Astrocyte (in vitro differentiated cells and primary cell): Measurements from ENCODE around the gene TTLL1. TPM values are rescaled to one million over a fixed set of nuclear protein-coding genes. Genes with fewer than 3 reads are reported as not detected.

Source experiments
- DNase-seq: peaks from one replicate; pipeline ENCODE4 v3.0.0-alpha.2; 2010; ENCODE audit warnings: low read depth
- FAIRE-seq: peaks from 2 replicates; lab custom pipeline; 2011; peaks lifted over from hg19 to GRCh38; lab: Jason Lieb, UNC
- H2AFZ ChIP-seq: 2 replicates; pipeline ENCODE4 v1.6.0; 2012; ENCODE audit warnings: low read depth, low read length, inconsistent platforms
- H3K27ac ChIP-seq: 2 replicates; pipeline ENCODE4 v1.5.1; 2011; ENCODE audit warnings: low read depth, low read length, inconsistent platforms
- H3K27me3 ChIP-seq: 2 replicates; pipeline ENCODE4 v1.6.0; 2011; ENCODE audit warnings: low read length, inconsistent platforms; ENCODE audit not compliant: insufficient read depth
- H3K36me3 ChIP-seq: 2 replicates; pipeline ENCODE4 v1.5.1; 2011; ENCODE audit warnings: low read length, inconsistent platforms; ENCODE audit not compliant: insufficient read depth
- H3K4me1 ChIP-seq: 2 replicates; pipeline ENCODE4 v1.5.1; 2011; ENCODE audit warnings: low read length, inconsistent platforms; ENCODE audit not compliant: insufficient read depth
- H3K4me2 ChIP-seq: 2 replicates; pipeline ENCODE4 v1.6.0; 2012; ENCODE audit warnings: low read length, inconsistent platforms
- H3K4me3 ChIP-seq: 2 replicates; pipeline ENCODE4 v1.5.1; 2011; ENCODE audit warnings: low read depth, mild to moderate bottlenecking, low read length, inconsistent platforms; ENCODE audit not compliant: insufficient read depth
- H3K79me2 ChIP-seq: 2 replicates; pipeline ENCODE4 v1.6.0; 2012; ENCODE audit warnings: mild to moderate bottlenecking, low read length, inconsistent platforms; ENCODE audit not compliant: insufficient read depth
- H3K9ac ChIP-seq: 2 replicates; pipeline ENCODE4 v1.6.0; 2012; ENCODE audit warnings: mild to moderate bottlenecking, low read length, inconsistent platforms
- H3K9me3 ChIP-seq: 2 replicates; pipeline ENCODE4 v1.5.1; 2012; ENCODE audit warnings: low read depth, mild to moderate bottlenecking, low read length, inconsistent platforms; ENCODE audit not compliant: insufficient read depth
- H4K20me1 ChIP-seq: 2 replicates; pipeline ENCODE4 v1.6.0; 2012; ENCODE audit warnings: low read length, inconsistent platforms; ENCODE audit not compliant: insufficient read depth
- H3K27ac Mint-ChIP-seq: one replicate; pipeline ENCODE4 v1.8.0; 2021; ENCODE audit warnings: mild to moderate bottlenecking, mixed read lengths; ENCODE audit not compliant: unreplicated experiment
- H3K27me3 Mint-ChIP-seq: one replicate; pipeline ENCODE4 v1.8.0; 2021; ENCODE audit warnings: low read depth, mixed read lengths; ENCODE audit not compliant: unreplicated experiment
- H3K36me3 Mint-ChIP-seq: one replicate; pipeline ENCODE4 v1.8.0; 2021; ENCODE audit warnings: low read depth, mixed read lengths; ENCODE audit not compliant: unreplicated experiment
- H3K4me1 Mint-ChIP-seq: one replicate; pipeline ENCODE4 v1.8.0; 2021; ENCODE audit warnings: low read depth, mixed read lengths; ENCODE audit not compliant: unreplicated experiment
- H3K4me3 Mint-ChIP-seq: one replicate; pipeline ENCODE4 v1.8.0; 2021; ENCODE audit warnings: mild to moderate bottlenecking, moderate library complexity, mixed read lengths; ENCODE audit not compliant: unreplicated experiment
- H3K9me3 Mint-ChIP-seq: one replicate; pipeline ENCODE4 v1.8.0; 2021; ENCODE audit warnings: mild to moderate bottlenecking, mixed read lengths; ENCODE audit not compliant: unreplicated experiment
- EZH2 ChIP-seq: IDR thresholded peaks from 2 replicates; pipeline ENCODE4 v1.6.1; 2012; ENCODE audit warnings: mild to moderate bottlenecking, low read length, inconsistent platforms; ENCODE audit not compliant: insufficient read depth
- total RNA-seq: library from RNA; stranded (reverse); gene quantifications from 2 replicates; pipeline ENCODE4 v1.2.1, GENCODE V29; 2021
- TF ChIP-seq, protein P1 (sequence below): IDR thresholded peaks from 2 replicates; pipeline ENCODE4 v1.5.1; 2011; ENCODE audit warnings: low read depth, mild to moderate bottlenecking, inconsistent platforms, low read length, moderate library complexity; ENCODE audit not compliant: insufficient read depth

The TTLL1 gene
- total RNA-seq, 1 donor from 2014 or later: 10.7 TPM

DNA sequence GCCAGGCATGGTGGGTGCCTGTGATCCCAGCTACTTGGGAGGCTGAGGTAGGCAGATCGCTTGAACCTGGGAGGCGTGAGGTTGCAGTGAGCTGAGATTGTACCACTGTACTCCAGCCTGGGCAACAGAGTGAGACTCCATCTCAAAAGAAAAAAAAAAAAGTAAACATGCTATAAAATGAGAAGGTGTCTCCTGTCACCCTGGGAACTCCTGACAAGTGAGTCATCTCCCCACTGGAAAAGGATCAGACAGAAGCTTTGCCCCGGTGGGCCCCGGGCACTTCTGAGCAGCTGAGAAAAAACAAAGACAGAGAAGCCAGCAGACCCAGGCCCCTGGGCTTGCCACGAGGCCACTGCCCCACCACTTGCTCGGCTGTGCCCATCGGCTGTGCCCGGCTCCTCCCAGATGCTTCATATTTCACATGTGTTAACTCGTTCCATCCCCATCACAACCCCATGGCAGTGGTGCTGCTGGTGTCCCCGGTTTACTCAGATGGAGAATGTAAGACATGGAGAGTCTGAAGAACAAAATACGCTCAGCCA, 22.3 kb downstream of the TTLL1 start:
- no peaks in the 10 kb centered on the region for H3K9me3 ChIP-seq
- Mint-ChIP-seq H3K4me1 (peaks cover 9% of the 10 kb centered on the region), H3K36me3 (peaks cover 21% of the 10 kb centered on the region), H3K27ac (no peak overlapping the region), H3K27me3 (no peaks in the 10 kb centered on the region), H3K4me3 (no peak overlapping the region), H3K9me3 (no peaks in the 10 kb centered on the region)
- H2AFZ ChIP-seq: no peak overlapping the region
- TF ChIP-seq, protein P1, sequence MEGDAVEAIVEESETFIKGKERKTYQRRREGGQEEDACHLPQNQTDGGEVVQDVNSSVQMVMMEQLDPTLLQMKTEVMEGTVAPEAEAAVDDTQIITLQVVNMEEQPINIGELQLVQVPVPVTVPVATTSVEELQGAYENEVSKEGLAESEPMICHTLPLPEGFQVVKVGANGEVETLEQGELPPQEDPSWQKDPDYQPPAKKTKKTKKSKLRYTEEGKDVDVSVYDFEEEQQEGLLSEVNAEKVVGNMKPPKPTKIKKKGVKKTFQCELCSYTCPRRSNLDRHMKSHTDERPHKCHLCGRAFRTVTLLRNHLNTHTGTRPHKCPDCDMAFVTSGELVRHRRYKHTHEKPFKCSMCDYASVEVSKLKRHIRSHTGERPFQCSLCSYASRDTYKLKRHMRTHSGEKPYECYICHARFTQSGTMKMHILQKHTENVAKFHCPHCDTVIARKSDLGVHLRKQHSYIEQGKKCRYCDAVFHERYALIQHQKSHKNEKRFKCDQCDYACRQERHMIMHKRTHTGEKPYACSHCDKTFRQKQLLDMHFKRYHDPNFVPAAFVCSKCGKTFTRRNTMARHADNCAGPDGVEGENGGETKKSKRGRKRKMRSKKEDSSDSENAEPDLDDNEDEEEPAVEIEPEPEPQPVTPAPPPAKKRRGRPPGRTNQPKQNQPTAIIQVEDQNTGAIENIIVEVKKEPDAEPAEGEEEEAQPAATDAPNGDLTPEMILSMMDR: no peak
- TF ChIP-seq EZH2: no peak
- H4K20me1 ChIP-seq: no peaks in the 10 kb centered on the region
- H3K9ac ChIP-seq: peak overlapping the region; percentile 78
- H3K4me1 ChIP-seq: peaks cover 12% of the 10 kb centered on the region
- no peaks in the 10 kb centered on the region for H3K27me3 ChIP-seq
- H3K79me2 ChIP-seq: no peaks in the 10 kb centered on the region
- H3K4me2 ChIP-seq: peak overlapping the region; percentile 57
- no peak overlapping the region for H3K4me3 ChIP-seq
- DNase-seq (peak; percentile 67), FAIRE-seq (no peak)
- H3K36me3 ChIP-seq: no peaks in the 10 kb centered on the region
- peak overlapping the region; percentile 93 for H3K27ac ChIP-seq

DNA sequence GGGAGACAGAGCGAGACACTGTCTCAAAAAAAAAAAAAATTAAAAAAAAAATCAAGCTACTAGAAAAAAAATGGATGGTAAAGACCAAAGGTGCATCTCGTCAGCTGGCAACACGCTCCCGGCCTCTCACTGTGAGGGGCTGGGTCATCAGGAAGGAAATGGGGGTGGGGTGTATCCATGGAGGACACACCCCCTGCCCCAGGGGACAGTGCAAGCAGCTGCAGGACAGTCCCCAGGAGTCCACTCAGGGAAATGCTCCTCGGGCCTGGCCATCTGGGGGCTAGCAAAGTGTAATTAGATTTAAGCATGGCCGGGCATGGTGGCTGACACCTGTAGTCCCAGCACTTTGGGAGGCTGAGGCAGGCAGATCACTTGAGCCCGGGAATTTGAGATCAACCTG, 23.1 kb downstream of the TTLL1 start:
- Histone ChIP-seq H3K79me2 (no peaks in the 10 kb centered on the region), H4K20me1 (no peaks in the 10 kb centered on the region), H3K27ac (no peak overlapping the region), H3K36me3 (no peaks in the 10 kb centered on the region), H3K27me3 (no peaks in the 10 kb centered on the region), H3K4me3 (no peak overlapping the region), H3K4me1 (peaks cover 12% of the 10 kb centered on the region), H3K9me3 (no peaks in the 10 kb centered on the region), H3K9ac (no peak overlapping the region), H2AFZ (no peak overlapping the region), H3K4me2 (no peak overlapping the region)
- H3K27me3 Mint-ChIP-seq: no peaks in the 10 kb centered on the region
- no peak for FAIRE-seq
- no peak overlapping the region for H3K27ac Mint-ChIP-seq
- peaks cover 27% of the 10 kb centered on the region for H3K36me3 Mint-ChIP-seq
- peaks cover 9% of the 10 kb centered on the region for H3K4me1 Mint-ChIP-seq
- DNase-seq: no peak
- TF ChIP-seq EZH2: no peak
- TF ChIP-seq, protein P1: no peak
- H3K9me3 Mint-ChIP-seq: no peaks in the 10 kb centered on the region
- no peak overlapping the region for H3K4me3 Mint-ChIP-seq

DNA sequence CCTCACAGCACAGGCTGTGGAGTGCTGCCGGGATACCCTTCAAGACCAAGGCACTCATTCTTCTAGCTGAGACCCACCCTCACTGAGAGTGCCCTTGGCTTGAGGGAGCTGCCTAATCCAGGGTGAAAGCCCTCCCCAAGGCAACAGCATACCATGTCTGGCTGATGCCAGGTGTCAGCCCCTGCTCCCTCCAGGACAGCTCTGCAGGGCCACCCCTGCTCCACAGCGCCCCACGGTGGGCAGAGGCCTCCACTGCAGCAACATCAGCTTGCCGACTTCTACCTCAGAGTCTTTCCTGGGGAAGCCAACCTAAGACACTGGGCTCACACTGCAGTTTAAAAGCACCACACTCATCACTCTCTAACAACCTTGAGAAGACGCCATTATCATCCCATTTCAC, 29.0 kb downstream of the TTLL1 start:
- H3K4me1 Mint-ChIP-seq: no peaks in the 10 kb centered on the region
- Histone ChIP-seq H3K36me3 (no peaks in the 10 kb centered on the region), H3K9ac (no peak overlapping the region), H3K9me3 (no peaks in the 10 kb centered on the region), H4K20me1 (no peaks in the 10 kb centered on the region), H3K4me3 (no peak overlapping the region), H3K4me1 (no peaks in the 10 kb centered on the region), H3K79me2 (no peaks in the 10 kb centered on the region), H3K4me2 (no peak overlapping the region), H3K27ac (no peak overlapping the region), H3K27me3 (no peaks in the 10 kb centered on the region), H2AFZ (no peak overlapping the region)
- no peak for DNase-seq
- H3K4me3 Mint-ChIP-seq: no peak overlapping the region
- H3K36me3 Mint-ChIP-seq: peaks cover 26% of the 10 kb centered on the region
- TF ChIP-seq, protein P1: peak; percentile 60
- no peak for TF ChIP-seq EZH2
- no peak for FAIRE-seq
- no peaks in the 10 kb centered on the region for H3K27me3 Mint-ChIP-seq
- H3K9me3 Mint-ChIP-seq: no peaks in the 10 kb centered on the region
- no peak overlapping the region for H3K27ac Mint-ChIP-seq
